Measurements from ENCODE around the gene XNDC1N. TPM values are rescaled to one million over a fixed set of nuclear protein-coding genes. Genes with fewer than 3 reads are reported as not detected.

The XNDC1N gene, protein sequence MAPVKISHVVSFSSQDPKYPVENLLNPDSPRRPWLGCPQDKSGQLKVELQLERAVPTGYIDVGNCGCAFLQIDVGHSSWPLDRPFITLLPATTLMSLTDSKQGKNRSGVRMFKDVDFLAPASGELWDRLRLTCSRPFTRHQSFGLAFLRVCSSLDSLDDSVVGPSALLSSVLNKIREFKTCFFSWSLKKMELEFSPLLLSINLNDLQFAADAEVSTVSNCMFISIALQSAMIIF
- polyA plus RNA-seq (2011; rRNA removed) (3.3 and 4.5 TPM in 2 replicates), polyA minus RNA-seq (2011; rRNA and poly(A)+ RNA removed) (10.7 and 10.8 TPM in 2 replicates)

DNA sequence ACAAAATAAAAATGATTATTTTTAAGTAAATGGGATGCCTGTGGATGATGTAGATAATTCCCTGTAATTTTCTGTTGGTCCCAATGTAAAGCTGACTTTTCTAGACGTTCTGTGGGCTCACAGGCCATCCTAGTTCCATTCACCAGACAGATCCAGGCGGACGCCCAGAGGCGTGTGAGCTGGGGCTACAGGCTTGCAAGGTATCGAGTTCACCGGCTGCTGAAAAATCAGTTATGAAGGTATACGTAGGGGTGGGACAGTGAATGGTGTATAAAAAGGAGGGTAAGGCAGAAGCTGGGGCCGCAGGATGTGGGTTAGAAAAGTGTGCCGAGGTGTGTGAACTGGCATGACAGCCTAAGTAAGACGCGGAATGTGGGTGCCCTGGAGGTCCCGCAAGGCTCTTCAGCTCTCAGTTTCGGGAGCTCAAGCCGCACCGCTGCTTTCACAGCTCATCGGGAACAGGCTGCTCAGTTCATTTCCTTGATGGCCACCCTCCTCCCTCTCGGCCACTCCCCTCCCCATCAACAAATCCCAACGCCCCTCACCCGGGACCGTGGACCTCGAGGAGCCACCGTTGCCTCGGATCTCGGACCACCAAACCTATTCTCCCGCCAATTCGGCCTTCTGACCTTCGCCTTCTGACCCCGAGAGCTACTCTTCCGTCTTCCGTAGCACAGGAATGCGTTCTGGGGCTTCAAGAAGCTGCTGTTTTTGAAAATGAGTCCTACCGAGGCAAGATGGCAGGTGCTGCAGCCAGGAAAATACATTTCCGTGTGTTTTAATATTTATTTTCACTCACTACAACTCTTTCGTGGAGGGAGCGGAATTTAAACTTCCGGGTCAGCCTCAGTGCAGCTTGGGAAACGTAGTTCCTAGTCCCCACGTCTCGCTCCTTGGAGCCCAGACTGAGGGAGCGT, at the start of gene XNDC1N:
Gene XNDC1N, minus strand, starts transcription at position 775 of the 917 bp plus-strand sequence. CDS start 5,241 bp downstream, outside the sequence.
- ChIA-PET POLR2A (interaction anchor here (0.5 kb wide), 1 partner anchor 123 kb away, joined by 7 read pairs; no protein-coding TSS in a partner anchor), CTCF (interaction anchor here (1.1 to 1.7 kb wide), 3 partner anchors 15 to 163 kb away, joined by 3 to 6 read pairs (median 6); no protein-coding TSS in a partner anchor)
- TF ChIP-seq, protein P1, sequence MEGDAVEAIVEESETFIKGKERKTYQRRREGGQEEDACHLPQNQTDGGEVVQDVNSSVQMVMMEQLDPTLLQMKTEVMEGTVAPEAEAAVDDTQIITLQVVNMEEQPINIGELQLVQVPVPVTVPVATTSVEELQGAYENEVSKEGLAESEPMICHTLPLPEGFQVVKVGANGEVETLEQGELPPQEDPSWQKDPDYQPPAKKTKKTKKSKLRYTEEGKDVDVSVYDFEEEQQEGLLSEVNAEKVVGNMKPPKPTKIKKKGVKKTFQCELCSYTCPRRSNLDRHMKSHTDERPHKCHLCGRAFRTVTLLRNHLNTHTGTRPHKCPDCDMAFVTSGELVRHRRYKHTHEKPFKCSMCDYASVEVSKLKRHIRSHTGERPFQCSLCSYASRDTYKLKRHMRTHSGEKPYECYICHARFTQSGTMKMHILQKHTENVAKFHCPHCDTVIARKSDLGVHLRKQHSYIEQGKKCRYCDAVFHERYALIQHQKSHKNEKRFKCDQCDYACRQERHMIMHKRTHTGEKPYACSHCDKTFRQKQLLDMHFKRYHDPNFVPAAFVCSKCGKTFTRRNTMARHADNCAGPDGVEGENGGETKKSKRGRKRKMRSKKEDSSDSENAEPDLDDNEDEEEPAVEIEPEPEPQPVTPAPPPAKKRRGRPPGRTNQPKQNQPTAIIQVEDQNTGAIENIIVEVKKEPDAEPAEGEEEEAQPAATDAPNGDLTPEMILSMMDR (IDR thresholded peaks at IDR 0.05; ENCODE audit: insufficient read depth, low read depth, low read length) = no peak
- H3K4me3 ChIP-seq (ENCODE audit: low read depth, low read length) = peak within 1 kb of the TSS; percentile 88
- no peaks in the 10 kb centered on the region for H3K27me3 ChIP-seq (ENCODE audit: control insufficient read depth, insufficient read depth, low read length)
- DNase-seq (ENCODE audit: low read depth) = peak; percentile 57
- H3K36me3 ChIP-seq (ENCODE audit: control insufficient read depth, insufficient read depth, low read length) = no peaks in the 10 kb centered on the region

DNA sequence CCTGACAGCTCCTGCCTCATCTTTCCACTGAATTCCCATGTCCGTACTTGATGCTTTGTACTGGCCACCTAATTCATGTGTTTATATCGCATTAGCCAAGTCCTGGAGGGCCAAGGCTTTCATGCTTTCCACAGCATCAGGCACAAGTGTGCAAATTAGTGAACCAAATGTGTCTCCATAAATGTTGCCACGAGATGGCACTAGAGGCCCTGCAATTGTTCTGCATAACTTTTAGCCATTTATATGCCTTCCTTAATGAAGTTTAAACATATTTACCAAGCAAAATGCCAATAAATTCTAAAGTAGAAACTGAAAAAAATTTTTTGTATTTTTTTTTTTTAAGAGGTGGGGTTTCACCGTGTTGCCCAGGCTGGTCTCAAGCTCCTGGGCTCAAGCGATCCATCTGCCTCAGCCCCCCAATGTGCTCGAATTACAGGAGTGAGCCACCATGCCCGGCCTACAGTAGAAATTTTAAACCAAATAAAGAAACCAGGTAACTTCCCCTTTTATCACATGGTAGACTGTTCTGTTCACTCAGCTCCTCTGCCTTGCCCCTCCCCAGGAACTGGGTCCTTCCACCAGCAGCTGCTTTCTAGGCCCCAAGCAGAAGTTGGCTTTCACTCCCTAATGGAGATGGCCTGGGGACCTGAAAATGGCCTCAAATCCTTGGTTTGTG, 49.5 kb upstream of the XNDC1N start:
- ChIA-PET CTCF (interaction anchor here (0.7 to 5.0 kb wide), 40 partner anchors 9 to 470 kb away, joined by 3 to 38 read pairs (median 4); partner anchors contain the start of gene CLPB), POLR2A (no interaction called here)
- H3K36me3 ChIP-seq (ENCODE audit: control insufficient read depth, insufficient read depth, low read length) = peaks cover 3% of the 10 kb centered on the region; the same call in 1 of the 2 replicates
- no peak for DNase-seq (ENCODE audit: low read depth)
- H3K27me3 ChIP-seq (ENCODE audit: control insufficient read depth, insufficient read depth, low read length) = no peaks in the 10 kb centered on the region
- H3K4me3 ChIP-seq (ENCODE audit: low read depth, low read length) = no peak overlapping the region
- TF ChIP-seq, protein P1 (IDR thresholded peaks at IDR 0.05; ENCODE audit: insufficient read depth, low read depth, low read length) = peak; percentile 76

DNA sequence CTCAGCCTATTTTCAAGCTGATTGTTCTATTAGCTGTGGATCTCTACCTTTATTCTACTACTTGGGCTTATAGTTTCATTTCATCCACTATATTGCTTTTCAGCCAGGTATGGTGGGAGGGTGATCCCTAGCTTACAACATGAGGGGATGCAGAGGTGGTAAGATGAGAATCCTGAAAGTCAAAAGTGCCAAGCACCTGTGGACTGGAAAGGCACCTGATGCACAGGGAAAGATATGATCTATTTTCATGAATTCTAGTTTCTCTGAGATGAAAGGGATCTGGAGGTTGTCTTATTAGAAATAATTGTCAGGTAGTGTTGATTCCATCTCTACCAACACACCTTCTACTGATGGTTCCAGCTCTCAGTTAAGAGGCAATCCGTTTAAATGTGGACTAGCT, 48.7 kb upstream of the XNDC1N start:
- Histone ChIP-seq H3K27me3 (ENCODE audit: control insufficient read depth, insufficient read depth, low read length) (no peaks in the 10 kb centered on the region), H3K36me3 (ENCODE audit: control insufficient read depth, insufficient read depth, low read length) (peaks cover 3% of the 10 kb centered on the region; the same call in 1 of the 2 replicates), H3K4me3 (ENCODE audit: low read depth, low read length) (no peak overlapping the region)
- DNase-seq (ENCODE audit: low read depth) = no peak
- TF ChIP-seq, protein P1 (IDR thresholded peaks at IDR 0.05; ENCODE audit: insufficient read depth, low read depth, low read length) = no peak
- CTCF ChIA-PET = interaction anchor here (0.7 to 5.0 kb wide), 33 partner anchors 9 to 470 kb away, joined by 3 to 38 read pairs (median 4); partner anchors contain the start of gene CLPB
- POLR2A ChIA-PET = no interaction called here

DNA sequence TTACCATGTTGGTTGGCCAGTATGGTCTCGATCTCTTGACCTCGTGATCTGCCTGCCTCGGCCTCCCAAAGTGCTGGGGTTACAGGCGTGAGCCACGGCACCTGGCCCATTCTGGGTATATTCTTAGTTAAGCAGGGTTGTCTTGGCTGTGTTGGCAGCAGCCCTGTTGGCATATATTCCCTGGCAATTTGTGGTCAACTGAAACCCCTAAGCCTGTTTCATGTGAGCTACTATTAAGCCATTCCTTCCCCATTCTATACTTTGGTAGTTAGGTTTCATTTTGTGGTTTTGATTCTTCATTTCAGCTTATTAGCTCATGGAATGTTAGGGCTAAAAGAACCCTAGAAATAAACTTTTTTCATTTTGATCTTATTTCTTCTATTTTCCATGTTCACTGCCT, 48.2 kb upstream of the XNDC1N start:
- no peak for DNase-seq (ENCODE audit: low read depth)
- Histone ChIP-seq H3K27me3 (ENCODE audit: control insufficient read depth, insufficient read depth, low read length) (no peaks in the 10 kb centered on the region), H3K4me3 (ENCODE audit: low read depth, low read length) (no peak overlapping the region), H3K36me3 (ENCODE audit: control insufficient read depth, insufficient read depth, low read length) (peaks cover 3% of the 10 kb centered on the region; the same call in 1 of the 2 replicates)
- ChIA-PET POLR2A (interaction anchor here (0.6 kb wide), 1 partner anchor 19 kb away, joined by 4 read pairs; no protein-coding TSS in a partner anchor), CTCF (interaction anchor here (0.7 to 5.0 kb wide), 21 partner anchors 8 to 458 kb away, joined by 3 to 38 read pairs (median 6); partner anchors contain the start of gene CLPB)
- TF ChIP-seq, protein P1 (IDR thresholded peaks at IDR 0.05; ENCODE audit: insufficient read depth, low read depth, low read length) = no peak
